NCI-H2196 treated with DMSO at 0.1 percent for 48 hours (cell line): Measurements from ENCODE around the gene CCDC43.
A peak's percentile ranks its signal among the peaks of the same experiment; 100 is the strongest.
"Not testable (repeated sequence)": the region's sequence is repeated elsewhere in the genome, so short reads cannot be mapped to it uniquely, and the experiment has no call there.

Source experiments
- DNase-seq: peaks from one replicate; lab custom pipeline; 2025; ENCODE audit not compliant: unreplicated experiment; lab: John Stamatoyannopoulos, UW

Gene CCDC43

DNA sequence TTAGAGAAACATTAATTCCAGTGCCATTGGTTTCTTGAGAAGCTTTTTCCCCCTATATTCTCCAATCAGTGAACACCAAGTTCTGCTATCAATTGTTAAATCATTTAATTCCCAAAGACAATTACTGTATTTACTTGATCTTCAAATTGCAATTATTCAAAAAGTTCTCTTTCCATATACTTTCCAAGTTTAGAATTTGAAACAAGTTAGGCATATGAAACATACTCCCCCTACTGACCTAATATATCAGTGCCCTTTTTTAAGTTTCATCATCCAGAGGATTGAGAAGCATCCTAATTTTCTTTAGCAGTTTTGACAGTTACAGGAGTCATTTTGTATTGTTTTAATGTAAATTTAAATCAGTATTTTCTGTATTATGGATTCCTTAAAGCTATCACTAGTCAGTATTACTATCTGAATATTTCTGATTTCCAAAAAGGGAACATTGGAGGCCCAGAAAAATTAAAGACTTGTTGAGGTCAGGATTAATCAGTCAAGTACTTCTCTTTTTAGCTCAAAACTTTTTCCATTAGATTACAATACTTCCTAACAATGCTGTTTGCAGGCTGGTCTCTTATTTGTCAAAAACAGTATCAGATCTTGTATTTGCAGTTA, 17.0 kb downstream of the CCDC43 start:
- peak; percentile 12 for DNase-seq

DNA sequence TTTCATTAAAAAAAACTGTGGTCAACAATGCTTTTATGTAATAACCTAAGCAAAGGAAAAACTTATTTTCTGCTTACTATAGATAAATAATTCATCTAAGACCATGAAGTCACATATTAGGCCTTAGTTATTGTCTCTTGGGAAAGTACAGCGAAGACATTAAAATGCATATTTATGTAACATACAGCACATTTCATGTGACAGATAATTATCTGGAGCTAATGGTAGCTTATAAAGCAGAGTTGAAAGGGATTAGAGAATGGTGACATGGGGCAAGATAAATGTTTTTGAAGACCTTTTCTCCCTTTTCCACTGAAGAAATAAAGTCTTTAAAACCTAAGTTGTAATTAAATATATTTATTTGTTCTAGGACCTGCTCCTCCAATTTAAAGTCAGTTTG, 23.6 kb downstream of the CCDC43 start:
- DNase-seq = no peak

DNA sequence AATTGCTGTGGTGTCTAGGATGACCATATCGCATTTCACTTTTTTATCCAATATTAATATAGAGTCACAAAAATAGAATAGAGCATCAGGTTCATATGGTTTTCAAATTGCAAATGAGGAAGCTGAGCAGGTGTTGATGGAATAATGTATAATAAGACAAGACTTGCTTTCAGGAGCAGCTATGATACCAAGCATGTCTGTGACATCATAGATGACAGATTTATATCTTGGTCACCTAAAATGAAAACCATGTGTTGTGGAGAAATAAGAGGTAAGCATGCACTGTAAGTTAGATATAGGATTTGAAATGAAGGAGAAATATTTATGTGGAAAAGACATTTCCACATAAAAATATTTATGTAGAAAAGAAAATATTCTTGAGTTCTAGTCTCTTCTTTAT, 24.7 kb downstream of the CCDC43 start:
- no peak for DNase-seq

DNA sequence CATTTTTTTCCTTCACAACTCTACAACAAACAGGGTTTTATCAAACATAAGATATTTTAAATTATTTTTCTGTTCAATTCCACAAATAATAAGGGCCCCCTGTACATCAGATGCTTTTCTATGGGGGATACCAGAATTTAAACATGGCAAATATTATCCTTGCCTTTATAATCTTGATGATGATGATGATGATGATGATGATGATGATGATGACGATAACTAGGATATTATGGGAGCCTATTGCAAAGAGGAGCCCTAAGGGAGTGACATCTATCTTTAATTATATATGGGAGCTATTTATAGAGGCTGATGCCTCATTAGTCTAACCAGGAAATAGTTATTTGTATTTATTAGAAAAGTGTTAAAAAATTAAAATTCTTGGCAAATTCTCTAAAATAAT, 26.5 kb downstream of the CCDC43 start:
- DNase-seq = no peak

DNA sequence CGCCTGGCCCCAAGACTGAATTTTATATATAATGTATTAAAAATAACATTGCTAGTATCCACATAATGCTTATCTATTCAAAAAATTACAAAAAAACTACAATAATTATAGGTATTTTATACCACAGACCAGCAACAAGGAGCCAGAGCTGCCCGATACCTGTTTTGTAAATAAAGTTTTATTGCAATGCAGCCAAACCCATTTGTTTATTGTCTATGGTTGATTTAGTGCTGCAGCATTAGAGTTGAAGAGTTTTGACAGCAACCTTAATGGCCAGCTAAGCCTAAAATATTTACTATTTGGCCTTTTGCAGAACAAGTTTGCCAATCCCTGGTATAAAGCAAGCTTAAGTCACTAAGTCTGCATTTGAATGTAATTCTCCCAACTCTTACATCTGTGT, 27.7 kb downstream of the CCDC43 start:
- no peak for DNase-seq

DNA sequence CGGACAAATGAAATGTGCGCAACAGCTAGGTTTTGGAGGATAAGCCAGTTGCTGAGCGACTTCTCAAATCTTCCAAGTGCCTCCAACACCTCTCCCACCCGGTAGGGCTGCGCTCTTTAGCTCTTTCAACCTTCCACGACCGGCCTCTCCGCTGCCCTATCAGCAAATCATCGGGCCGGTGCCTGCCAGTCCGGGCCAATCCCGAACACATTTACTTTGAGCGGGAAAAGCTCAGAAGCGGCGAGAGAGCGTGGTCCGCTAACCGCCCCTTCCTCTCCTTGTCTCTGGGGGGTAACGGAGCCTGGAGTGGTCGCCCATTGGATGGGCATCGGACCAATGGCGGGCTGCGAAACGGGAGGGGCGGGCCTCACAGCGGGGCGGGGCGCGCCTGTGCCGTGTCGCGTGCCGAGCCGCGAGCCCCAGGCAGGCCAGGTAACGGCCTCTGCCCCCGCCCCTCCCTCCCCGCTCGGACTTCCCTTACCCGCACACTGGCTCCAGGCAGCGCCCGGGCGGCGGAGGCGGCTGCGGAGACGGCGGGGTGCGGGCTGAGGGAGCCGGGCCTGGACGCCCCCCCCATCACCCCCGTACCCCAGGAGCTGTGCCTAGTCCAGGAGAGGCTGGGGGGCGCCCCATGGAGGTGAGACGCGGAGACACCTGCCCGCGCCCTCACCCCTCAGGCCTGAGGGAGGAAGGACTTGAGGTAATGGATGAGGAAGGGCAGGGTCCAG, 33.4 kb downstream of the CCDC43 start, which contains the start of gene MEIOC:
Gene MEIOC (plus strand): TSS at position 486 of the 728 bp plus-strand sequence. CDS start 146 bp downstream, at position 632.
- DNase-seq = peak; percentile 96

DNA sequence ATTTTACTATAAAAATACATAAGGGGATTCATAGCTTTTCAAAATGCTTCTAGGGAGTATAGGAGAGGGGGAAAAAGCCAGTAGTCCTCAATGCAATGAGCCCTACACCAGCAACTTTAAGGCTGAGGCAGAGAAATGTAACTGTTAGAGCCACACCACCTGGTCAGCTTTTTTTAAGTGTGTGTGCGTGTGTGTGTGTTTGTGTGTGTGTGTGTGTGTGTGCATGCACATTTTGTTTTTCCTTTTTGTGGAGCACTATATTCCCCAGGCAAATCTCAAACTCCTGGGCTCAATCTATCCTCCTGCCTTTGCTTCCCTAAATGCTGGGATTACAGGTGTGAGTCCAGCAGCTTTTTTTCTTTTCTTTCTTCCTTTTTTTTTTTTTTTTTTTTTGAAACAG, 35.6 kb downstream of the CCDC43 start:
- DNase-seq = no peak

DNA sequence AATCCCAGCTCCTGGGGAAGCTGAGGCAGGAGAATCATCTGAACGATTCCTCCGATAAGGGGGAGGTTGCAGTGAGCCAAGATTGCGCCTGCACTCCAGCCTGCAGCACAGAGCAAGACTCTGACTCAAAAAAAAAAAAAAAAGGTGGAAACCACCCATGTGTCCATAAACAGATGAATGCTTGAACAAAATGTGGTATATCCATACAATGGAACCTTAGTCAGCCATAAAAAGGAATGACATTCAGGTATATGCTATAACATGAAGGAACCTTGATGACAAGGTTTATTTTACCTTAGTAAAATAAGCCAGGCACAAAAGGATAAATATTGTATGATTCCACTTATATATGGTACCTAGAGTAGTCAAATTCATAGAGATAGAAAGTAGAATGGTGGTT, 36.2 kb downstream of the CCDC43 start:
- no peak for DNase-seq

DNA sequence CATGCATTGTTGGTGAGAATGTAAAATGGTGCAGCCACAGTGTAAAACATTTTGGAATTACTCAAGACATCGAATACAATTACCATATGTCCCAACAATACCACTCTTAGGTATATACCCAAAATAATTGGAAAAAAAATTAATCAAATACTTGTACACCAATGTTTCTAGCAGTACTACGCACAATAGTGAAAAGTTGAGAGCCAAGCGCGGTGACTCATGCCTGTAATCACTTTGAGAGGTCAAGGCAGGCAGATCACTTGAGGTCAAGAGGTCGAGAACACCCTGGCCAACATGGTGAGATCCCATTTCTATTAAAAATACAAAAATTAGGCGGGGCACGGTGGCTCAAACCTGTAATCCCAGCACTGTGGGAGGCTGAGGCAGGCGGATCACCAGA, 36.8 kb downstream of the CCDC43 start:
- DNase-seq = no peak

DNA sequence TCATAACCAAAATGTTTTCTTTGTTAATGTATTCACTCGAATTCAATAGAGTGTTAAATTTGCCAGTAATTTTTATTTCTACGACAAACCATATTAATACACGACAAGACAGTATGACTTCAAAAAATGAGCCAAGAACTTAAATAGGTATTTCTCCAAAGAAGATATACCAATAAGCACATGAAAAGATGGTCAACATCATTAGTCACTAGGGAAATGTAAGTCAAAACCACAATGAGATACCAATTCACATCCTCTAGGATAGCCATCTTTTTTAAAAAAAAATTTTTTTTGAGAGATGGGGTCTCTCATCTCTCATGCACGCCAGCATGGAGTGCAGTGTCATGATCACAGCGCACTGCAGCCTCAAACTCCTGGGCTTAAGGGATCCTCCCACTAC, 38.3 kb downstream of the CCDC43 start:
- DNase-seq = no peak

DNA sequence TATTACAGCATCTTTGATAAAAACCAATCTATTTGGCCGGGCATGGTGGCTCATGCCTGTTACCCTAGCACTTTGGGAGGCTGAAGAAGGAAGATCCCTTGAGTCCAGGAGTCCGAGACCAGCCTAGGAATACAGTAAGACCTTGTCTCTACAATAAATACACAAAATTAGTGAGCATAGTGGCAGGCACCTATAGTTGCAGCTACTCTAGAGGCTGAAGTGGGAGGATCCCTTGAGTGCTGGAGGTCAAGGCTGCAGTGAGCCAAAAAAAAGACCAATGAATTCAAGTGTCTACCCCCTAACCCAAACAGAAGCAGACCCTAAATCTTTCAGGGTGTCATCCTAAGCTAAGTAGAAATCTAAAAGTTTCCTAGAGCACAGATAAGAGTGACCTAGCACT, 40.6 kb downstream of the CCDC43 start:
- no peak for DNase-seq

DNA sequence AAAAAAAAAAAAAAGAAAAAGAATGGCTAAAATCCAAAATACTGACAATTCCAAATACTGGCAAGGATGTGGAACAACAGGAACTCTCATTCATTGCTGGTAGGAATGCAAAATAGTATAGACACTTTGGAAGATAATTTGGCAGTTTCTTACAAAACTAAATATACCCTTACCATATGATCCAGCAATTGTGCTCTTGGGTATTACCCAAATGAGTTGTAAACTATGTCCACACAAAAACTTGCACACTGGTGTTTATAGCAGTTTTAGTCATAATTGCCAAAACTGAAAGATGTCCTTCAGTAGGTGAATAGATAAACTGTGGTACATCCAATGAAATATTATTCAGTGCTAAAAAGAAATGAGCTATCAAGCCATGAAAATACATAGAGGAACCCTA, 41.8 kb downstream of the CCDC43 start:
- no peak for DNase-seq

DNA sequence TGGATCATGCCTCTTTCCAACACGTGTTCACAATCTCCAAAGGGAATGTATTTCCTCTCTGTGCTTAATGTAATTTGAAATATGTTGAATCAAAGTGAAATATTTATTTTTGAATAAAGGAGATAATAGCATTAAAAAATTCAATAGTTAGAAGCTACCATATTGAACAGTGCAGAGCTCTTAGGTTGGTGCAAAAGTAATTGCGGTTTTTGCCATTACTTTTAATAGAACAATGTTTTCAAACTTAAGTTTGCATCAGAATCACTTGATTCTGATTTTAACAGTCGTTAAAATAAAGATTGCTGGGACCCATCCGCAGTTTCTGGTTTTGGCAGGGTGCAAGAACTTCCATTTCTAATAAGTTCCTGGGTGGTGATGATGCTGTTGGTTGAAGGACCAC, 43.3 kb downstream of the CCDC43 start:
- DNase-seq = no peak

DNA sequence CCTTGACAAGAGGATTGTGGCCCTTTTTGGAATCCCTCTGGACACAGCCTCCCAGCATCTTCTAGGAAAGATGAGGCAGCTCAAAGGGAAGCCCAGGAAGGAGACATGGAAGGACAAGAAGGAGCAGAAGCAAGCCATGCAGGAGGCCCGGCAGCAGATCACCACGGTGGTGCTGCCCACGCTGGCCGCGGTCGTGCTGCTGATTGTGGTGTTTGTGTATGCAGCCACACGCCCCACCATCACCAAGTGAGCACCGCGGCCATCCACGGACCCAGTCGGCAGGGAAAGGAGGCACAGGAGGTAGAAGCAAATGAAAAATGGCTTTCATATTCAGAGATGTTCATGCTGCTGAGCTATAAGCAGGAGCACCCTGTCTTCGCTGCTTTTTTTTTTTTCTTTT, 44.2 kb downstream of the CCDC43 start:
- DNase-seq = no peak

DNA sequence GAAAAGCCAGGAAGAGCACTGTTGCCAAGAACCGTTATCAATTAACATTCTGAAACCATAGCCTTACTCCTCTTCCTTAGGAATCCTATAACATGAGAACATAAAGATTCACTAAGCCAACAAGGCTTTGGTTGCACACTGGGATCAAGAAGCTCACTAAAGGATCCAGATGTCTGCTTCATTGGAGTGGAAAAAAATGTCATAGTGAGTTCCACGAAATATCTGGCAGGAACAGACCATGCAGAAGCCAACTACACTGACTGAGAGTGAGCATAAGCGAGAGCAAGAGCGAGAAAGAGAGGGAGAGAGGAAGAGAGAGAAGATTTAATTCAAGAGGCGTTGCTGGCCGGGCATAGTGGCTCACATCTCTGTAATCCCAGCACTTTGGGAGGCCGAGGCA, 46.7 kb downstream of the CCDC43 start:
- no peak for DNase-seq

DNA sequence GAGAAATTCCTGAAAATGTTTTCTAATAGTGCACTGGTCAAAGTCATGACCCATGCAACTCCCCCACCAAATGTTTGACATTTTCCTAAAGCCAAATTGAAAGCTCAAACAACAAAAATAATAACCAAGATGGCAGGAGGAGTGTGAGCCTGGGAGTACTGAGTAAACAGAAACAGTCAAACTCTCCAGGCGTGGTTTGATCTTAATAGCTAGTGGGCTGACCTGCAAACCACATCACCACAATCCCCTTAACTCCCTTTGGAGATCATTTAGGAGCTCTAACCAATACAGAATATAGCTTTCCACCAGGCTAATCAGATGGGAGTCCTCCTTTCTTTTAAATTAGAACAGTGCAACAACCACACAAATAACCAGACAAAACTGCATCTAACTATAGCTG, 52.5 kb downstream of the CCDC43 start:
- no peak for DNase-seq

DNA sequence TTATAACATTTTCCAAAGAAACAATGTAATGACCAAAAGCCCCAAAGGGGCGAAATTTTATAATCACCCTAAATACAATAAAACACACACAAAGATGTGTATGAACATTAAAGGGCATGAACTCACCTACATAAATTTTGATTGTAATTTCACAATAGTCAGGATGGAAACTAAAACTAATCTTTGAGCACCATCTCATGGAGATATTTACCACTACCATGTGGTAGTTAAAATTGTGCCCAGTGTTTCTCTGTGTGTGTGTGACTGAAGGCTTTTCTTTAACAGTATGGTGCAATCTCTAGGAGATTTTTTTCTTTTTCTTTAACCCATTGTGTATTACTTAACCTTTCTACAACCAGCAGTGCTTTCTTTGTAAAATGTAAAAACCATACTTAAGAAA, 53.0 kb downstream of the CCDC43 start:
- DNase-seq = peak; percentile 50

DNA sequence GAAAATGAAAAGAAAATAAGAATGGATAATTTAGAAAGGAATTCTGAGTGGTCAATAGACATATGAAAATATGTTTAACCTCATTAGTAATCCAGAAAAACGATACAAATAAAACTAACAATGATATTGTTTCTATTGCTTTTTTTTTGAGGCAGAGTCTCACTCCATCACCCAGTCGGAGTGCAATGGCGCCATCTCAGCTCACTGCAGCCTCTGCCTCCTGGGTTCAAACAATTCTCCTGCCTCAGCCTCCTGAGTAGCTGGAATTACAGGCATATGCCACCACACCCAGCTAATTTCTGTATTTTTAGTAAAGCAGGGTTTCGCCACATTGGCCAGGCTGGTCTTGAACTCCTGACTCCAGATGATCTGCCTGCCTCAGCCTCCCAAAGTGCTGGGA, 55.2 kb downstream of the CCDC43 start:
- not testable (repeated sequence) for DNase-seq

DNA sequence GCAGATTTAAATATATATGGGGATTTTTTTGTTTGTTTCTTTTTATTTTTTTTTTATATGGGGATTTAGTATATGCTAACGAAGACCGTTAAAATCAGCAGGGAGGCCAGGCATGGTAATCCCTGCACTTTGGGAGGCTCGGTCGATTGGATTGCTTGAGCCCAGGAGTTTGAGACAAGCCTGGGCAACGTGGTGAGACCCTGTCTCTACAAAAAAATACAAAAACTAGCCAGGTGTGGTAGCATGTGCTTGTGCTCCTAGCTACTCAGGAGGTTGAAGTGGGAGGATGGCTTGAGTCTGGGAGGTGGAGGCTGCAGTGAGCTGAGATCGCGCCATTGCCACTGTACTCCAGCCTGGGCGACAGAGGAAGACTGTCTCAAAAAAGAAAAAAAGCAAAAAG, 55.6 kb downstream of the CCDC43 start:
- DNase-seq = no peak

DNA sequence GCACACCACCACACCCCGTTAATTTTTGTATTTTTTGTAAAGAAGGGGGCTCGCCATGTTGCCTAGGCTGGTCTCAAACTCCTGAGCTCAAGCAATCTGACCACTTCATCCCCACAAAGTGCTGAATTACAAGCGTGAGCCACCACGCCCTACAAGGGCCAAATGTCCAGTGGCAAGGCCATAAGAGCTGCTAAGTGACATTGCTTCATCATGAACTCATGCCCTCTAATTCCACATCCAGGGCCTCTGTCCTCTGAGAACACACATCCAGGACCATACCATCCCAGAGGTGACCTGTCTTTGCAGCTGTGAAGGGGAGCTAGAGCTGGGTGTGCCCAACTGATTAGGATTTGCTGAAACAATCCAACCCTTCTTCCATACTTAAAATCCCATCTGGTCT, 58.9 kb downstream of the CCDC43 start:
- no peak for DNase-seq

DNA sequence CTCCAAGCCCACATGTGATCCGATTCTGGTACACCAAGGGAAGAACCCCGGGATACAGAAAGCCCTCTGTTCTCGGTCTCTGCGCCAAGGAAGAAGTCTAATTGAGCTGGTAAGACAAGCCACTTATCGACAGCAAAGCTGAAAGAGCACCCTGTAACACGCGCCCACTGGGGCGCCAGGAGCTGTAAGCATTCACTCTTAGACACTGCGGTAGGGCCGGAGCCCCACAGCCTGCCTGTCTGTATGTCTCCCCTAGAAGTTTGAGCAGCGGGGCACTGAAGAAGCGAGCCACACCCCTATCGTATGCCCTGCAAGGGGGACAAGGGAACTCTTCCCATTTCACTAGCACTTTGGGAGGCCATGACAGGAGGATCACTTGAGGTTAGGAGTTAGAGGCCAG, 60.3 kb downstream of the CCDC43 start:
- DNase-seq = no peak

DNA sequence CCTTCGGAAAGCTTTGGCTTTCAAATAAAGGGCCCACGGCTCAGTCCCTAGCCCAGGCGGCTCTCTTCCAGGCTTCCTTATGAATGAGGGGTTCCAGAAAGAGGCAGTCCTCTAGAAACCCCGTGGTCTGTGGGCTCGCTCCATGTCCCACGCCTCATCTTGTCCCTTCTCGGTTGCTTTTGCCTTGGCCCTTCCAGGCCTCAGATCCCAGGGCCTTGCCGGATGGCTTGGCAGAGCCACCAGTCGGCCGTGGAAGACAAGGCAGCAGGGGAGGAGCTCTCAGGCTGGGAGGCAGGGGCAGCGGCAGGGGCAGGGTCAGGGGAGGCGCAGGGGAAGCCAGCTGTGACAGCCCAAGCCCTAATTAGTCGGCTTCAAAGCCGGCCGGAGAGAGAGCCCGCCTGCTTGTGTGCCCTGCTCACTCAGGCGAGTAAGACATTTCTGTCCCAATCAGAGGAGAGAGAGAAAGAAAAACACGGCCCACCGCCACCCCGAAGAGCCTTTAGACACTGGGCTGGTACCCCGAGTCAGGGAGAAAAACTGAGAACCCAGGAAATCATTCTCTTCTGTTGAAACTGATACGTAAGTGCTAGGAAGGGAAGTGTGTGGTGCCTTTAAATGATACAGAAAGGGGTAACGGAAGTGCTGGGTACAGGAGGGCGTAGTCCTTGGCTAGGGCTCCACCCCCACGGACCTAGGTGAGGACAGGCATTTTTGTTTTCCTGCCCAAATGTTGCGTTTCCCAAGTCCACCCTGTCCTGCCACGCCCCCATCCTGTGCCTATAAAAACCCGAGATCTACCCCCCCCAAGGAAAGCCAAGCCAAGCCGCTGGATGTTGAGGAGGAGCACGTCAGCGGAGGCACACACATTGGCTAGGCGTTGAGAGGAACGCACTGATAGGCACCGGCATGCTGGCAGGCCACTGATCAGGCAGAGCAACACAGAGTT, 61.1 kb downstream of the CCDC43 start:
- no peak for DNase-seq
